OCI-LY7 (cell line): Measurements from ENCODE around the gene POLR2L. TPM values are rescaled to one million over a fixed set of nuclear protein-coding genes. Genes with fewer than 3 reads are reported as not detected.

ENCODE experiments used
- BruUV-seq: library from RNA; stranded (reverse); fragments of 400-500 nt; replicated peaks from 2 replicates; lab custom pipeline; 2021; lab: Mats Ljungman, UMichigan
- CTCF ChIA-PET: fragments of 300-600 bp; sonication (Branson Sonifier 250); formaldehyde crosslinking; loops from one replicate; lab custom pipeline; 2022; ENCODE audit warnings: antibody characterized with exemption; ENCODE audit not compliant: unreplicated experiment; lab: Charles Lee
- POLR2A ChIA-PET: fragments of 300-600 bp; sonication (Branson Sonifier 250); formaldehyde crosslinking; loops from one replicate; lab custom pipeline; 2022; ENCODE audit warnings: antibody characterized with exemption; lab: Charles Lee
- DNase-seq: peaks from one replicate; pipeline ENCODE4 v3.0.0-alpha.2; 2015; ENCODE audit warnings: low spot score
- H2AFZ ChIP-seq: fragments of 200-600 bp; sonication (generic), shearing (Covaris generic); 2 replicates; pipeline ENCODE4 v1.6.1; 2014; ENCODE audit warnings: mild to moderate bottlenecking, antibody characterized with exemption, low read length, moderate library complexity
- H3K27ac ChIP-seq: fragments of 200-600 bp; sonication (generic); 2 replicates; pipeline ENCODE4 v1.5.1; 2014; ENCODE audit warnings: mixed run types, low read depth, mild to moderate bottlenecking, moderate library complexity, low read length, inconsistent platforms; ENCODE audit not compliant: poor library complexity, severe bottlenecking
- H3K36me3 ChIP-seq: fragments of 200-600 bp; sonication (generic); 2 replicates; pipeline ENCODE4 v1.6.1; 2014; ENCODE audit warnings: mild to moderate bottlenecking, antibody characterized with exemption, low read length, moderate library complexity, mixed read lengths; ENCODE audit not compliant: insufficient read depth
- H3K4me1 ChIP-seq: fragments of 200-600 bp; sonication (generic); 2 replicates; pipeline ENCODE4 v1.5.1; 2014; ENCODE audit warnings: mild to moderate bottlenecking, low read length; ENCODE audit not compliant: insufficient read depth, poor library complexity, severe bottlenecking
- H3K4me2 ChIP-seq: fragments of 200-600 bp; sonication (generic); 2 replicates; pipeline ENCODE4 v1.6.1; 2014; ENCODE audit warnings: mild to moderate bottlenecking, low read length
- H3K4me3 ChIP-seq: fragments of 200-600 bp; sonication (generic); 2 replicates; pipeline ENCODE4 v1.5.1; 2014; ENCODE audit warnings: mild to moderate bottlenecking, low read depth, low read length; ENCODE audit not compliant: poor library complexity, severe bottlenecking
- H3K79me2 ChIP-seq: fragments of 200-600 bp; sonication (generic); 2 replicates; pipeline ENCODE4 v1.6.1; 2016; ENCODE audit warnings: low read depth, mild to moderate bottlenecking, low read length, moderate library complexity, mixed read lengths; ENCODE audit not compliant: insufficient read depth
- H3K9me2 ChIP-seq: fragments of 200-600 bp; sonication (generic); 2 replicates; pipeline ENCODE4 v1.6.1; 2016; ENCODE audit warnings: mild to moderate bottlenecking, low read length, mixed read lengths; ENCODE audit not compliant: insufficient read depth
- H3K9me3 ChIP-seq: fragments of 200-600 bp; sonication (generic); 2 replicates; pipeline ENCODE4 v1.6.1; 2014; ENCODE audit warnings: mild to moderate bottlenecking, mixed run types, low read length, mixed read lengths
- H4K20me1 ChIP-seq: fragments of 200-600 bp; sonication (generic); 2 replicates; pipeline ENCODE4 v1.6.1; 2014; ENCODE audit warnings: mild to moderate bottlenecking, antibody characterized with exemption, low read length, moderate library complexity, mixed read lengths; ENCODE audit not compliant: insufficient read depth
- EZH2phosphoT487 ChIP-seq: fragments of 200-600 bp; sonication (generic); IDR thresholded peaks from 2 replicates; pipeline ENCODE4 v1.6.1; 2018; ENCODE audit warnings: low read depth, borderline replicate concordance, mild to moderate bottlenecking, mixed run types, antibody characterized with exemption, low read length, moderate library complexity, mixed read lengths
- intact Hi-C: fragments of 100-400 bp; cut with micrococcal nuclease; formaldehyde crosslinking; loops from one replicate; pipeline ENCODE4 v1.10.0; 2022; ENCODE audit not compliant: unreplicated experiment
- total RNA-seq, 2 experiments: library from RNA; depleted of rRNA in 1 of 2; stranded (reverse); fragments of >200 nt in 1 of 2; shearing (Covaris generic) in 1 of 2; gene quantifications; 2 replicates each; pipeline ENCODE4 v1.2.3, GENCODE V29; 2014 to 2022
- TF ChIP-seq, protein P1 (sequence below): fragments of 200-600 bp; sonication (generic); conservative IDR thresholded peaks from 2 replicates; pipeline ENCODE4 v1.5.1; 2014; ENCODE audit warnings: mild to moderate bottlenecking, antibody characterized with exemption, low read length, moderate library complexity, mixed read lengths

POLR2L gene
- total RNA-seq, 2 experiments from 2014 or later, result 88.3 to 206 TPM

DNA sequence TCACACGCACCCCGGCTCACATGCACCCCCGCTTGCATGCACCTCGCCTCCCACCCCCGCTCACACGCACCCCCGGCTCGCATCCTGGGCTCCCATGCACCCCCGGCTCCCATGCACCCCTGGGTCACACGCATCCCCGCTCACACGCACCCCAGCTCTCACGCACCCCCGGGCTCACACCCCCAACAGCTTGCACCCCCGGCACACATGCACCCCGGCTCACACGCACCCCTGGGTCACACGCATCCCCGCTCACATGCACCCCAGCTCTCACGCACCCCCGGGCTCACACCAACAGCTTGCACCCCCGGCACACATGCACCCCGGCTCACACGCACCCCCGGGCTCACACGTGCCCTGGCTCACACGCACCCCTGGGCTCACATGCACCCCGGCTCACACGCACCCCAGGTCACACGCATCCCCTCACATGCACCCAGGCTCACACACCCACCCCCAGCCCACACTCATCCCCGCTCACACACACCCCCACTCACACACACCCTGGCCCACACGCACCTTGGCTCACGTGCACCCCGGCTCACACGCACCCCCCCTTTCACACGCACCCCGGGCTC is 16.5 kb upstream of the POLR2L start:
- no peak overlapping the region for H3K4me3 ChIP-seq
- TF ChIP-seq EZH2phosphoT487, result no peak
- TF ChIP-seq, protein P1, sequence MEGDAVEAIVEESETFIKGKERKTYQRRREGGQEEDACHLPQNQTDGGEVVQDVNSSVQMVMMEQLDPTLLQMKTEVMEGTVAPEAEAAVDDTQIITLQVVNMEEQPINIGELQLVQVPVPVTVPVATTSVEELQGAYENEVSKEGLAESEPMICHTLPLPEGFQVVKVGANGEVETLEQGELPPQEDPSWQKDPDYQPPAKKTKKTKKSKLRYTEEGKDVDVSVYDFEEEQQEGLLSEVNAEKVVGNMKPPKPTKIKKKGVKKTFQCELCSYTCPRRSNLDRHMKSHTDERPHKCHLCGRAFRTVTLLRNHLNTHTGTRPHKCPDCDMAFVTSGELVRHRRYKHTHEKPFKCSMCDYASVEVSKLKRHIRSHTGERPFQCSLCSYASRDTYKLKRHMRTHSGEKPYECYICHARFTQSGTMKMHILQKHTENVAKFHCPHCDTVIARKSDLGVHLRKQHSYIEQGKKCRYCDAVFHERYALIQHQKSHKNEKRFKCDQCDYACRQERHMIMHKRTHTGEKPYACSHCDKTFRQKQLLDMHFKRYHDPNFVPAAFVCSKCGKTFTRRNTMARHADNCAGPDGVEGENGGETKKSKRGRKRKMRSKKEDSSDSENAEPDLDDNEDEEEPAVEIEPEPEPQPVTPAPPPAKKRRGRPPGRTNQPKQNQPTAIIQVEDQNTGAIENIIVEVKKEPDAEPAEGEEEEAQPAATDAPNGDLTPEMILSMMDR, result no peak
- H2AFZ ChIP-seq, result no peak overlapping the region
- intact Hi-C loops, result no loop called here
- H4K20me1 ChIP-seq, result no peaks in the 10 kb centered on the region
- ChIA-PET POLR2A (no interaction called here), CTCF (no interaction called here)
- H3K27ac ChIP-seq, result no peak overlapping the region
- H3K4me1 ChIP-seq, result peaks cover 5% of the 10 kb centered on the region
- no peak overlapping the region for H3K4me2 ChIP-seq
- no peaks in the 10 kb centered on the region for H3K9me2 ChIP-seq
- no peak for DNase-seq
- H3K9me3 ChIP-seq, result no peaks in the 10 kb centered on the region
- no peaks in the 10 kb centered on the region for H3K36me3 ChIP-seq
- BruUV-seq, result no TSS peak
- H3K79me2 ChIP-seq, result no peaks in the 10 kb centered on the region

DNA sequence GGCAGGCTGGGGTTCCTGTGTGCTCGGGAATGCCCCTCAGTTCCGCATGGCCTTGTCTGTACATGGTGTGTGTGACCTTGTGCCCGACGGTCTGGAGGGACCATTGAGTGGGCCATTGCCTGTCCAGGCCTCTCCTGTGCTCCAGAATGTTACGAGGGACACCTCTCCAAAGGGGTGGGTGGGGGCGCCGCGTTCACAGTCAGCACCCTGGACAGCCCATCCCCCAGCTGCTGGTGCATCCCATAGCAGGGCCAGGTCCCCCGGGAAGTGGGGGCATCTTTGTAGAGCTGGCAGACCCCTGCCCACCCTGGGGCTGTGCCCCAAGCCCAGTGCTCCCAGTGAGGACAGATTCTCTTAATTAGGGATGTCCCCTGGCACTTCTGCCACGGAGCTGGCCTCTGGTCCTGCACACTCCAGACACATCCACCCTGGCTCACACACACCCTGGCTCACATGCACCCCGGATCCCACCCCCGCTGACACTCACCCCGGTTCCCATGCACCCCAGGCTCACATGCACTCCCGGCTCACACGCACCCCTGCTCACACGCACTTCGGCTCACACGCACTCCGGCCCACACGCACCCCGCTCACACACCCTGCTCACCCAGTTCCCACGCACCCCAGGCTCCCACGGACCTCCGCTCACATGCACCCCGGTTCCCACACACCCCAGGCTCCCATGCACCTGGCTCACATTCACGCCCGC is 15.9 kb upstream of the POLR2L start:
- no peaks in the 10 kb centered on the region for H3K79me2 ChIP-seq
- H3K9me3 ChIP-seq, result no peaks in the 10 kb centered on the region
- H3K27ac ChIP-seq, result no peak overlapping the region
- POLR2A ChIA-PET, result interaction anchor here (0.6 kb wide), 1 partner anchor 9 kb away, joined by 3 read pairs; no protein-coding TSS in a partner anchor
- no peak overlapping the region for H2AFZ ChIP-seq
- H3K36me3 ChIP-seq, result no peaks in the 10 kb centered on the region
- H3K4me1 ChIP-seq, result peaks cover 5% of the 10 kb centered on the region
- BruUV-seq, result no TSS peak
- H4K20me1 ChIP-seq, result no peaks in the 10 kb centered on the region
- CTCF ChIA-PET, result no interaction called here
- DNase-seq, result no peak
- TF ChIP-seq, protein P1, result no peak
- no peak for TF ChIP-seq EZH2phosphoT487
- intact Hi-C loops, result no loop called here
- H3K9me2 ChIP-seq, result no peaks in the 10 kb centered on the region
- no peak overlapping the region for H3K4me3 ChIP-seq
- H3K4me2 ChIP-seq, result no peak overlapping the region

DNA sequence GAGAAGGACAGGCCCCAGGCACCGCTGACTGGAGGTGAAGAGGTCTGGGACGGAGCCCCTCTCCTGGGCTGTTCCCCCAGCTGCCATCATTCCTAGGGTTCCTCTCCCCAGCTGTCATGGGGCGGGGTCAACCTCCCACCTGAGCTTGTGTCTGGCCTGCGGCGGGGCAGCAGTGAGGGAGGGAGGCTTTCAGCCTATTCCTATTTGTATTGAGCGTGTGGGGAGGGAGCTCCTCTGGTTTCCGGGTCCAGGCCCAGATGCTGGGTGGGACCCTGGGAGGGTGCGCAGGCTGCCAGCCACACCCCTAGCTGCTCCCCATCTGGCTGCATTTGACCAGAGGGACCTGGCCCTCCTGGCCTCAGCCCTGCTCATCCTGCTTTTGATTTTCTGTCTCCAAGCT is 14.1 kb upstream of the POLR2L start:
- Histone ChIP-seq H3K9me3 (no peaks in the 10 kb centered on the region), H3K27ac (no peak overlapping the region), H3K36me3 (no peaks in the 10 kb centered on the region), H3K4me1 (peaks cover 5% of the 10 kb centered on the region), H4K20me1 (no peaks in the 10 kb centered on the region), H3K79me2 (no peaks in the 10 kb centered on the region), H3K4me2 (no peak overlapping the region), H3K4me3 (no peak overlapping the region), H2AFZ (no peak overlapping the region), H3K9me2 (no peaks in the 10 kb centered on the region)
- DNase-seq, result no peak
- BruUV-seq, result no TSS peak
- CTCF ChIA-PET, result interaction anchor here (0.9 kb wide), 1 partner anchor 11 kb away, joined by 3 read pairs; no protein-coding TSS in a partner anchor
- POLR2A ChIA-PET, result no interaction called here
- intact Hi-C loops, result no loop called here
- TF ChIP-seq, protein P1, result no peak
- TF ChIP-seq EZH2phosphoT487, result no peak
